WTC11 (cell line): ENCODE data around the gene ADAMTS2. TPM values are rescaled to one million over a fixed set of nuclear protein-coding genes. Genes with fewer than 3 reads are reported as not detected.

Source experiments
- ATAC-seq: fragments of 200-7000 bp; cut with Tn5 transposase; 2 replicates; pipeline ENCODE4 v1.10.0; 2021; ENCODE audit warnings: mild to moderate bottlenecking, moderate library complexity
- CTCF ChIA-PET: fragments of 300-600 bp; sonication (Branson Sonifier 250); formaldehyde crosslinking; loops from one replicate; lab custom pipeline; 2021; ENCODE audit warnings: antibody characterized with exemption; lab: Charles Lee
- POLR2A ChIA-PET: fragments of 350-600 bp; sonication (Branson Sonifier 250); formaldehyde crosslinking; loops from one replicate; lab custom pipeline; 2021; ENCODE audit warnings: antibody characterized with exemption; lab: Charles Lee
- DNase-seq: peaks from one replicate; pipeline ENCODE4 v3.0.0; 2021; ENCODE audit warnings: low spot score
- H3K27ac Mint-ChIP-seq: 2 replicates; pipeline ENCODE4 v1.8.0; 2021; ENCODE audit warnings: mixed read lengths
- H3K27me3 Mint-ChIP-seq: 2 replicates; pipeline ENCODE4 v1.8.0; 2021; ENCODE audit warnings: low read depth, mild to moderate bottlenecking, moderate library complexity, mixed read lengths
- H3K36me3 Mint-ChIP-seq: 2 replicates; pipeline ENCODE4 v1.8.0; 2021; ENCODE audit warnings: mixed read lengths
- H3K4me1 Mint-ChIP-seq: 2 replicates; pipeline ENCODE4 v1.8.0; 2022; ENCODE audit warnings: mixed read lengths
- H3K4me3 Mint-ChIP-seq: 2 replicates; pipeline ENCODE4 v1.8.0; 2021; ENCODE audit warnings: mild to moderate bottlenecking, moderate library complexity, mixed read lengths
- H3K9me3 Mint-ChIP-seq: 2 replicates; pipeline ENCODE4 v1.8.0; 2021; ENCODE audit warnings: mixed read lengths
- AFF4 ChIP-seq: sonication (generic); formaldehyde crosslinking; IDR thresholded peaks from 2 replicates; pipeline ENCODE4 v1.8.1; 2023; ENCODE audit warnings: mild to moderate bottlenecking, missing genetic modification reagents, borderline replicate concordance
- ARID4B ChIP-seq: sonication (generic); formaldehyde crosslinking; IDR thresholded peaks from 2 replicates; pipeline ENCODE4 v1.8.0; 2023; ENCODE audit warnings: missing genetic modification reagents, mild to moderate bottlenecking, borderline replicate concordance
- CTCF ChIP-seq: fragments of 200-600 bp; IDR thresholded peaks from 2 replicates; pipeline ENCODE4 v1.8.0; 2022; ENCODE audit warnings: antibody characterized with exemption
- GTF2I ChIP-seq: fragments of 250-450 bp; sonication (Bioruptor Pico); conservative IDR thresholded peaks from 2 replicates; pipeline ENCODE4 v1.4.0; 2021; ENCODE audit warnings: mild to moderate bottlenecking
- HMGXB4 ChIP-seq: sonication (generic); formaldehyde crosslinking; IDR thresholded peaks from 2 replicates; pipeline ENCODE4 v1.8.1; 2023; ENCODE audit warnings: mild to moderate bottlenecking, moderate library complexity, missing genetic modification reagents
- JUN ChIP-seq: sonication (generic); formaldehyde crosslinking; IDR thresholded peaks from 2 replicates; pipeline ENCODE4 v1.8.0; 2023; ENCODE audit warnings: mild to moderate bottlenecking, missing genetic modification reagents
- OVOL2 ChIP-seq: fragments of 250-450 bp; sonication (Bioruptor Pico); IDR thresholded peaks from 2 replicates; pipeline ENCODE4 v1.9.0; 2021; ENCODE audit warnings: mild to moderate bottlenecking, borderline replicate concordance
- TCF7 ChIP-seq: sonication (generic); formaldehyde crosslinking; IDR thresholded peaks from 2 replicates; pipeline ENCODE4 v1.8.0; 2022; ENCODE audit warnings: mild to moderate bottlenecking, low read depth, missing genetic modification reagents, moderate library complexity
- TEAD1 ChIP-seq: sonication (generic); formaldehyde crosslinking; IDR thresholded peaks from 2 replicates; pipeline ENCODE4 v1.8.0; 2022; ENCODE audit warnings: mild to moderate bottlenecking, missing genetic modification reagents
- TP53 ChIP-seq: sonication (generic); formaldehyde crosslinking; IDR thresholded peaks from 2 replicates; pipeline ENCODE4 v1.8.1; 2023; ENCODE audit warnings: mild to moderate bottlenecking, missing genetic modification reagents
- total RNA-seq: library from RNA; stranded (reverse); gene quantifications from 3 replicates; pipeline ENCODE4 v1.2.3, GENCODE V29; 2021
- TF ChIP-seq, protein P1 (sequence below): sonication (generic); formaldehyde crosslinking; IDR thresholded peaks from 2 replicates; pipeline ENCODE4 v1.8.1; 2022; ENCODE audit warnings: mild to moderate bottlenecking, missing genetic modification reagents, moderate library complexity, borderline replicate concordance
- TF ChIP-seq, protein P2 (sequence below): sonication (generic); formaldehyde crosslinking; IDR thresholded peaks from 2 replicates; pipeline ENCODE4 v1.8.1; 2023; ENCODE audit warnings: mild to moderate bottlenecking, missing genetic modification reagents, moderate library complexity
- TF ChIP-seq, protein P3 (sequence below): sonication (generic); formaldehyde crosslinking; IDR thresholded peaks from 2 replicates; pipeline ENCODE4 v1.8.1; 2022; ENCODE audit warnings: low read depth, mild to moderate bottlenecking, moderate library complexity, missing genetic modification reagents, borderline replicate concordance

The ADAMTS2 gene
- total RNA-seq, 1 experiment from 2014 or later, result 11.2 TPM

- POLR2A ChIA-PET, result no interaction called here
- no peaks in the 10 kb centered on the region for H3K4me1 Mint-ChIP-seq
- no peak overlapping the region for H3K4me3 Mint-ChIP-seq
- peaks cover 5% of the 10 kb centered on the region; the same call in 1 of the 2 replicates for H3K27me3 Mint-ChIP-seq
- H3K27ac Mint-ChIP-seq, result no peak overlapping the region
- ATAC-seq (no peak), DNase-seq (no peak)
- H3K9me3 Mint-ChIP-seq, result peaks cover 16% of the 10 kb centered on the region
- CTCF ChIA-PET, result no interaction called here
- peaks cover 6% of the 10 kb centered on the region; the same call in 1 of the 2 replicates for H3K36me3 Mint-ChIP-seq
- TF ChIP-seq AFF4 (CRISPR knock-in tag) (no peak), TEAD1 (no peak), ARID4B (CRISPR knock-in tag) (no peak), GTF2I (CRISPR knock-in tag) (no peak), OVOL2 (no peak)
These were observed 225.7 kb downstream of the ADAMTS2 start for GRCh38 chr5:179119415-179120170.

DNA sequence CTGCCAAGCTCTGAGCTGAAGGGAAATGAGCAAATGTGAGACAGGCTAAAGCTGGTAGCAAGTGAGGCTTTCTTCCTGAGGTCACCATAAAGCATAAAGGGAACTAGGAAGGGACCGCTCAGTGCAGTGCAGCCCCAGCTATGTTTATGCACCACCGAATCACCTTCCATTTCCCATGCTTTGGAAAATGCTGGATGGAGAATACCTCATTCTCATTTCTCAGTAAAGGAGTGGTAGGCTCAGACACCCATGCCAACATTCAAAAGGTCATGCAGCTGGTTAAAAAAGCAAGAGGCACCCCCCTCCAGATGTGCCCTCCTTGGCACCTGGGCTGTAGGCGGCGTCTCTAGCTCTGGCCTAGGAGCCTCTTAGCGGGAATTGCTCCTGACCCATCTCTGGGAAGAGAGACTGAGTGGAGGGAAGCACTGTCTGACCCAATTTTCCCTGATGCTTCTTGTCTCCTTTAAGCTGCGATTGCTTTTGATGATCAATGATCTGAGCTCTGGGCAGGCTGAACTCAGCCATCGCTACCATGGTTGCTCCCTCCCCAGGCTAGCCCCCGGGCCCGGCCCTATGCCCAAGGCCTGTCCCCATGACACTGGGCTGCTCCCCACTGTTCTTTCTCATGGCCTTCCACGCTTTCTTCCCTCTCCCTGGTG lies 226.4 kb downstream of the ADAMTS2 start:
- peaks cover 6% of the 10 kb centered on the region; the same call in 1 of the 2 replicates for H3K27me3 Mint-ChIP-seq
- ATAC-seq, result no peak
- ChIA-PET CTCF (no interaction called here), POLR2A (no interaction called here)
- no peaks in the 10 kb centered on the region for H3K4me1 Mint-ChIP-seq
- peaks cover 23% of the 10 kb centered on the region for H3K9me3 Mint-ChIP-seq
- no peak overlapping the region for H3K4me3 Mint-ChIP-seq
- no peak overlapping the region for H3K27ac Mint-ChIP-seq
- TF ChIP-seq TP53 (CRISPR knock-in tag) (no peak), HMGXB4 (CRISPR knock-in tag) (no peak), CTCF (no peak), JUN (CRISPR knock-in tag) (no peak), GTF2I (CRISPR knock-in tag) (no peak), TCF7 (CRISPR knock-in tag) (no peak)
- TF ChIP-seq, protein P1, sequence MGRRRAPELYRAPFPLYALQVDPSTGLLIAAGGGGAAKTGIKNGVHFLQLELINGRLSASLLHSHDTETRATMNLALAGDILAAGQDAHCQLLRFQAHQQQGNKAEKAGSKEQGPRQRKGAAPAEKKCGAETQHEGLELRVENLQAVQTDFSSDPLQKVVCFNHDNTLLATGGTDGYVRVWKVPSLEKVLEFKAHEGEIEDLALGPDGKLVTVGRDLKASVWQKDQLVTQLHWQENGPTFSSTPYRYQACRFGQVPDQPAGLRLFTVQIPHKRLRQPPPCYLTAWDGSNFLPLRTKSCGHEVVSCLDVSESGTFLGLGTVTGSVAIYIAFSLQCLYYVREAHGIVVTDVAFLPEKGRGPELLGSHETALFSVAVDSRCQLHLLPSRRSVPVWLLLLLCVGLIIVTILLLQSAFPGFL (CRISPR knock-in tag), result no peak
- TF ChIP-seq, protein P2, sequence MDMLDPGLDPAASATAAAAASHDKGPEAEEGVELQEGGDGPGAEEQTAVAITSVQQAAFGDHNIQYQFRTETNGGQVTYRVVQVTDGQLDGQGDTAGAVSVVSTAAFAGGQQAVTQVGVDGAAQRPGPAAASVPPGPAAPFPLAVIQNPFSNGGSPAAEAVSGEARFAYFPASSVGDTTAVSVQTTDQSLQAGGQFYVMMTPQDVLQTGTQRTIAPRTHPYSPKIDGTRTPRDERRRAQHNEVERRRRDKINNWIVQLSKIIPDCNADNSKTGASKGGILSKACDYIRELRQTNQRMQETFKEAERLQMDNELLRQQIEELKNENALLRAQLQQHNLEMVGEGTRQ (CRISPR knock-in tag), result no peak
- TF ChIP-seq, protein P3, sequence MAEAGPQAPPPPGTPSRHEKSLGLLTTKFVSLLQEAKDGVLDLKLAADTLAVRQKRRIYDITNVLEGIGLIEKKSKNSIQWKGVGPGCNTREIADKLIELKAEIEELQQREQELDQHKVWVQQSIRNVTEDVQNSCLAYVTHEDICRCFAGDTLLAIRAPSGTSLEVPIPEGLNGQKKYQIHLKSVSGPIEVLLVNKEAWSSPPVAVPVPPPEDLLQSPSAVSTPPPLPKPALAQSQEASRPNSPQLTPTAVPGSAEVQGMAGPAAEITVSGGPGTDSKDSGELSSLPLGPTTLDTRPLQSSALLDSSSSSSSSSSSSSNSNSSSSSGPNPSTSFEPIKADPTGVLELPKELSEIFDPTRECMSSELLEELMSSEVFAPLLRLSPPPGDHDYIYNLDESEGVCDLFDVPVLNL (CRISPR knock-in tag), result no peak
- TF ChIP-seq, all 79 proteins: peak for 0
- H3K36me3 Mint-ChIP-seq, result peaks cover 8% of the 10 kb centered on the region; the same call in 1 of the 2 replicates
- DNase-seq, result no peak
